Renal pelvis (tissue), 12 donors: Measurements from ENCODE around the gene TNFRSF8. TPM values are rescaled to one million over a fixed set of nuclear protein-coding genes. Genes with fewer than 3 reads are reported as not detected.
"Not testable (repeated sequence)": the region's sequence is repeated elsewhere in the genome, so short reads cannot be mapped to it uniquely, and the experiment has no call there.

Experiments
- DNase-seq: peaks from one replicate; pipeline ENCODE4 v3.0.0-alpha.2; 2013
- long read RNA-seq, 16 experiments: transcript quantifications; one replicate each; lab custom pipeline, GENCODE V29; 2026
- polyA plus RNA-seq, 3 donors: library from polyadenylated mRNA; unstranded; fragments of 120-200 nt; gene quantifications; one replicate each; pipeline ENCODE4 v1.2.1, GENCODE V29; 2013; ENCODE audit not compliant: insufficient read length in 3 of 3

Gene TNFRSF8
- polyA plus RNA-seq: under 1 TPM; 0.54 to 0.62 (median 0.58) TPM
- long read RNA-seq, donor 1: 0 reads
- long read RNA-seq, donor 2: 0 reads
- long read RNA-seq, donor 3, partial matches to known transcripts: 0 of 1 reads
- long read RNA-seq, donor 3, other reads (novel, unspliced or antisense): 0 of 1 reads
- long read RNA-seq, donor 4: 0 reads
- long read RNA-seq, donor 5: 0 reads
- long read RNA-seq, donor 6: 0 reads
- long read RNA-seq, donor 7: 0 reads
- long read RNA-seq, donor 8: 0 reads
- long read RNA-seq, donor 9: 0 reads
- long read RNA-seq, donor 10: 0 reads
- long read RNA-seq, donor 11: 0 reads
- long read RNA-seq, donor 12: 0 reads
- long read RNA-seq, donor 13: 0 reads
- long read RNA-seq, donor 14: 0 reads
- long read RNA-seq, donor 15: 0 reads
- long read RNA-seq, donor 16: 0 reads

DNA sequence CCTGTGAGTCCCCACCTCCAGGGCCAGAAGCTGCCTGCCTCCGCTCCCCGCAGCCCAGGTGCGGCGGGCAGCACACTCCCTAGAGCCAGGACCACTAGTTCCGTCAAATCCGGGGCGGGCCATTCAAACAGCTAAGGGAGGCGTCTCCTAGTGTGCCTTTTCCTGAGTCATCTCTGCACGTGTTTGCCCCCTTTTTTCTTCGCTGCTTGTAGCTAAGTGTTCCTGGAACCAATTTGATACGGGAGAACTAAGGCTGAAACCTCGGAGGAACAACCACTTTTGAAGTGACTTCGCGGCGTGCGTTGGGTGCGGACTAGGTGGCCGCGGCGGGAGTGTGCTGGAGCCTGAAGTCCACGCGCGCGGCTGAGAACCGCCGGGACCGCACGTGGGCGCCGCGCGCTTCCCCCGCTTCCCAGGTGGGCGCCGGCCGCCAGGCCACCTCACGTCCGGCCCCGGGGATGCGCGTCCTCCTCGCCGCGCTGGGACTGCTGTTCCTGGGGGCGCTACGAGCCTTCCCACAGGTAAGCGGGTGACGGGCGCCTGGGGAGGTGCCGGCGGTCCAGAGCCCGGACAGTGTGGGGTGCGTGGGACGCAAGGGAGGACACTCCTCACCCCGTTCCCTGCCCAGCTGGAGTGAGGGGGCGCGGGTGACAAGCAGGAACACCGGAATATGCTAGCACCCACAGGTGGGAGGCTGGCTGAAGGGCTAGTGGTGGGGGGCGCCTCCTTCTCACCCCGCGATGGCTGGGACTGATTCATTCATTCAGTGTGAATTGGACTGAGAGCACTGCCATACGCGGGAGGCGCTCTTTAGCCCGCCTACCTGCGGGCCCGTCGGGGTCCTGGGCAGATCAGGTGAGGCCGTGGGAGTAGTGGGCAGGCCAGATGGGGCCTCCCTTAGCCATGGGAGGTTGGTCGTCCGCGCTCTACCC, at the start of gene TNFRSF8:
Gene TNFRSF8 (plus strand): TSS at position 163 of the 932 bp plus-strand sequence. CDS start 296 bp downstream, at position 459.
- DNase-seq: no peak

DNA sequence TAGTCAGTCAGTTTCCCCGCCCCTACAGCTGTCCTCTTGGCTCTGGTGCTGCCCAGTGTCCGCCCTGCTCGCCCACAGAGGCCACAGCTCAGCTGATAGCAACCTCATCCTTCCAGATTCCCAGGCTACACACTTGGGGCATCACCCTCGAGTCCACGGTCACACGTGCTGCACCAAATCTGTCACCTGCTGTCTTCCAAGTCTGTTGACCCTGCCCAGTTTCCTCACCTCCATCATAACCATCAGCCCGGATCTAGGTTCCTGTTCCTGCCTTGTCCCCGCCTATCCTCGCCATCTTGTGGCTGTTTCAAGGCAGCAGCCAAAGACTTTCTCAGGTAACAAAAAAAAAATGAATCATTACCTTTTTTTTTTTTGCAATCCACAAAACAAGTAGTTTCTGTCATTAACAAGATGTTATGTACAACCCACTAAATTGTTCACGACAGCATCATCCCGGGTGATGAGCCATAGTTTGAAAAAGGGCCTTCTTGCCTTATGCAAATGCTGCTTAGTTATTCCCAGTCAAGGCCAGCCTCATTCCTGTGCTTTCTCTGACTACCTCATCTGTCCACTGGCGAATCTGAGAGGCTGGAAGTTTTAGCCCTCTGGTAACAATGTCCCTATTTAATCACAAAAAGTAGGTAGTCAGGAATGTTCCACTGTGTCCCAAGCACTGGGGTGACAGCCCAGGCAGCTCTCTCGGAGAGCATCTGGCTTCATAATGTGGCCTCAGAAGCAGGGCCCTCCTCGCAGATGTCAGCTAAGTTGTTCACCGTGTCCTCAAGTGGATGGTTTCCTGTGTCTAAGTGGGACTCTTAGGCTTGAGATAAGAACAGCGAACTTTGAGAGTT, 48.7 kb upstream of the TNFRSF8 start:
- no peak for DNase-seq

DNA sequence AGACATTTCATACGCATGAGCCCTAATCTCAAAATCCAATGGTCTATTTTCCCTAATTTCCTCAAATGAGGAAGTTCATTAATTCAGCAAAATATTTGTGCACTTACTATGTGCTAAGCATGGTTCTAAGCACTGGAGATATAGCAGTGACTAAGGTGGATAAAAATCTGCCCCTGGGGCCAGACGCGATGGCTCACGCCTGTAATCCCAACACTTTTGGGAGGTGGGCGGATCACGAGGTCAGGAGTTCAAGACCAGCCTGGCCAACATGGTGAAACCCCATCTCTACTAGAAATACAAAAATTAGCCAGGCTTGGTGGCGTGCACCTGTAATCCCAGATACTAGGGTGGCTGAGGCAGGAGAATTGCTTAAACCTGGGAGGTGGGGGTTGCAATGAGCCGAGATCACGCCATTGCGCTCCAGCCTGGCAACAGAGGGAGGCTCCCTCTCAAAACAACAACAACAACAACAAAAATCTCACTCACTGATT, 48.1 kb upstream of the TNFRSF8 start:
- no peak for DNase-seq

DNA sequence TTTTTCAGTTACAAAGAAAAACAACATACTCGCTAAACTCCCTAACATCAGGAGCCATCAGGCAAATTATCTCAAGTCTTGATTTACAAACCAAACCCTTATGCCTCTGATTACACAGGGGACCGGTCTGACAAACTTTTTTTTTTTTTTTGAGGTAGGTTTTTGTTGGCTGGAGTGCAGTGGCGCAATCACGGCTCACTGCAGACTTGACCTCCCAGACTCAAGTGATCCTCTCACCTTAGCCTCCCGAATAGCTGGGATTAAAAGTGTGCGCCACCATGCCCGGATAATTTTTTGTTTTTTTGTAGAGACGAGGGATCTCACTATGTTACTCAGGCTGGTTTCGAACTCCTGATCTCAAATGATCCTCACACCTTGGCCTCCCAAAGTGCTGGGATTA, 47.6 kb upstream of the TNFRSF8 start:
- no peak for DNase-seq

DNA sequence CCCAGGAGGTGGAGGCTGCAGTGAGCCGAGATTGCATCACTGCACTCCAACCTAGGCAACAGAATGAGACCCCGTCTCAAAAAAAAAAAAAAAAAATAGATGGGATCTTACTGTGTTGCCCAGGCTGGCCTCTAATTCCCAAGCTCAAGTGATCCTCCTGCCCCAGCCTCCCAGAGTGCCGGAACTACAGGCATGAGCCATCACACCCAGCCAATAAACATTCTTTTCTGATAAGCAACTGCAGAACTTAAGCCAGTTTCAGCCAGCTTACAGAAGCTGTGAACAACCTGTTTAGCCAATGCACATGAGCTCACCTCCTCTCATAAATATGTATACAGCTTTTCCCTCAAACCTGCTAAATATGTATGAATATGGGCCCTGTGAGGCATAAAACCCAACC, 46.9 kb upstream of the TNFRSF8 start:
- no peak for DNase-seq

DNA sequence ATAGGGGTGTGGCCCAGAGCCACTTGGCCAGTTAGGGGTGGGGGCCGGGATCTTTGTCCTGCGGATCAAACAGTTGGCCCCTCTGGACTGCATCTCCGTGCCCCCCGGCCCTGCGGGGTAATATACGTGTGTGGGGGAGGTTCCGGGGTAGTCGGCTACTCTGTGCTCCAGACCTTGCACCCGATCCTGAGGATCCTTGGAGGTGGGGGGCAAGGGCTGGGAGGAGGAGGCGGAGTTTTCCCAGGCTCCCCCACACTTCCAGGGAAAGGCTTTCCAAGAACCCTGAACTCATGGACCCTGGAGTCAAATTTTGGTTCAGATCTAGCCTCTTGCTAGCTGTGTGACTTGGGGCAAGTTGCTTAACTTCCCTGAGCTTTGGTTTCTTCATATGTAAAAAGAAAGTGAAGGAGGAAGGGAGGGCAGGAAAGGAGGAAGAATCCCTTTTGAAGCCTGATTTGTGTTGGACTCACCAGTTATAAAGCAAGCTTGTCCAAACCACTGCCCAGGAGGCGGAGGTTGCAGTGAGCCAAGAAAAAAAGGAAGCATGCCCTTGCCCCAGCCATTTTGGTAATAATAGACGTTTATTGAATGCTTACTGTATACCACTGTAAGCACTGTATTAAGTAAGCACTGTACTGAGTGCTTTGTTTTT, 43.1 kb upstream of the TNFRSF8 start:
- no peak for DNase-seq

DNA sequence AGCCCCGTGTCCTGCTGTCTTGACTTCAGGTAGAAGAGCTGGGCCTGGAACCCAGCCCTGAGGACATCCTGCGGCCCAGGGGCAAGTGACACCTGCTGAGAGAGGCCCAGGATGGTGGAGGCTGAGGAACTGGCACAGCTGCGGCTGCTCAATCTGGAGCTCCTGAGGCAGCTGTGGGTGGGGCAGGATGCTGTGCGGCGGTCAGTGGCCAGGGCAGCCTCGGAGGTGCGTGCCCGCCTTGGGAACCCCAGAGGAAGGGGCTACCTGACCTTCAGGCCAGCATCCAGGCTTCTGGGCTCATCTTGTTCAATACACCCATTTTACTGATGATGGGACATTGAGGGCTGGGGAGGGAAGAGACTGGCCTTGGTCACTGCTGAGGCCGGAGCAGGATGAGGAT, 41.5 kb upstream of the TNFRSF8 start:
- DNase-seq: no peak

DNA sequence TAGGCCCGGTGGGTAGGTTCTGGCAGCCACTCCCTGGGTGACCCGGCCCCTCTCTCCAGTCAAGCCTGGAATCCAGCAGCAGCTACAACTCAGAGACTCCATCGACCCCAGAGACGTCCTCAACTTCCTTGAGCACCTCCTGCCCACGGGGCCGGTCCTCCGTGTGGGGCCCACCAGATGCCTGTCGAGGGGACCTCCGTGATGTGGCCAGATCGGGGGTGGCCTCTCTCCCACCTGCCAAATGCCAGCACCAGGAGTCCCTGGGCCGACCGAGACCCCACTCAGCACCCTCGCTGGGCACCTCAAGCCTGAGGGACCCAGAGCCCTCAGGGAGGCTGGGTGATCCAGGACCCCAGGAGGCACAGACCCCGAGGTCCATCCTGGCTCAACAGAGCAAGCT, 41.1 kb upstream of the TNFRSF8 start:
- no peak for DNase-seq

DNA sequence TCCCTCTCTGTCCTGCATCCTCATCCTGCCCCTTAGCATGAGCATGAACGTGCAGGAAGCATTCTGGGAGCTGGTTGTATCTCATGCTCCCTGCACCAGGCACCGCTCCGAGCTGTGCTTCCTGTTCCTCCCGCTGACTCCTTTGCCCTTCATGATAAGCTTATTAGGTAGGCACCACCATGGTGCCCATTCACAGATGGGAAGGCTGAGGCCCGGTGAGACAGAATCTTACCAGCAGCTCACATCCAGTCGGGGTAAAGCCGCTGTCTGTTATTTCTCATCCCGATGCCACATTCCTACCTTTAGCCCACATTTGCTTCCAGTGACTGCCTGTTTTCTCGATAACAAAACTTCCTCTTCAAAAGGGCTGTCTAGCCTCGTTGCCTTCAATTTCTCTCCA, 36.5 kb upstream of the TNFRSF8 start:
- DNase-seq: no peak

DNA sequence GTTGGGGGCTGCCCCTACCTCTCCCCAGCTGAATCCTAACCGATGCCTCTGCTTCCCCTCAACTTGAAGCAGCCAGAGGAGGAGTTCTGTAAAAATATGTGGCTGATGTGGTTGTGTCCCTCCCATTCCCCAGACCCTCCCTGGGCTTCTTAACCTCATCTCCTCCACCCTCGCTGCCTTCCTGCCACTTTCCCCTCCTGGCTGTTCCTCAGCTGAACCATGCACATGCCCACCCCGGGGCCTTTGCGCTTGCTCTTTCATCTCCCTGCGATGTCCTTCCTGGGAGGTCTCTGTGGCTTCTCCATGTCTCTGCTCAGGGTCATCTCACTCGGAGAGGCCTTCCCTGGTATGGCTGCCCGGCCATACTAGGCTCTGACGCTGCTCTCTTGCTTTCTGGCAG, 34.9 kb upstream of the TNFRSF8 start:
- DNase-seq: no peak

DNA sequence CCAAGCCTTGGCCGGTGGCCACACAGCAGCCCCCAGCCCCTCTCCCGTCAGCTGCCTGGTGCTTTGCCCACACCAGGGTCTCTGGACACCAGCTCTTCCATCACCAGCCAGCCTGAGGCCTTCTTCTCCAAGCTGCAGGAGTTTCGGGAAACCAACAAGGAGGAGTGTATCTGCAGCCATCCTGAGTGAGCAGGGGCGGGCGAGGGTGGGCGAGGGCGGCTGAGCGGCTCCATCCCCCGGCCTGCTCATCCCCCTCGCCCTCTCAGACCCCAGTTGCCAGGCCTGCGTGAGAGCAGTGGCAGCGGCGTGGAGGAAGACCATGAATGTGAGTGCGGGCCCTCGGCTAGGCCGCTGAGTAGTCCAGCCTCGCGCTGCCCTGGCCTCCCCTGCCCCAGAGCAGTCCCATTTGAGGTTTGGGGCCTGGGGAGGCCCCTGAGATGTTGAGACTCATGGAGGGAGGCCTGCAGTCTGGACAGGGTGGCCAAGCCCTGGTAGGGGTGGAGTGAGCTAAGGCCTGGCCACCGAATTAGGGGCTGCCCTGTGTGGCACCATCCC, 34.1 kb upstream of the TNFRSF8 start:
- DNase-seq: no peak

DNA sequence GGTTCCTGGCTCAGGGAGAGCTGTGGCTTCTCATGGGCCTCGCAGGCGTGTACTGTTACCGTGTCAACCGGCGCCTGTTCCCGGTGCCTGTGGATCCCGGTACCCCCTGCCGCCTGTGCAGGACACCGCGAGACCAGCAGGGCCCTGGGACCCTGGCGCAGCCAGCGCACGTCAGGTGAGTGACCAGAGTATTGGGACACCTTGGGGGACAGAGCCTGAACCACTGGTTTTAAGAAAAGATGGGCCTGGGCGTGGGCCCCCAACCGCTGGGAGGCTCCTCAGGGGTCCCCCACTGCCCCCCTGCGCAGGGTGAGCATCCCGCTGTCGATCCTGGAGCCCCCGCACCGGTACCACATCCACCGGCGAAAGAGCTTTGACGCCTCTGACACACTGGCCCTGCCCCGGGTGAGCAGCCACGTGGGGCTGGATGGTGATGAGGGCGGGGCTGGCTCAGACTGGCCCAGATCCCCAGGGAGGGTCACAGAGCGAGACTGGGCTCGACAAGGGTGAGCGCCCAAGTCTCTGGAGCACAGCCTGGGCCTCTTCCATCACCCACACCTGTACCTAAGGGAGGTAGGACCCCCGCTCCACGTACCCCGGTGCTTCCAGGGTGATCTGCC, 33.3 kb upstream of the TNFRSF8 start:
- DNase-seq: no peak

DNA sequence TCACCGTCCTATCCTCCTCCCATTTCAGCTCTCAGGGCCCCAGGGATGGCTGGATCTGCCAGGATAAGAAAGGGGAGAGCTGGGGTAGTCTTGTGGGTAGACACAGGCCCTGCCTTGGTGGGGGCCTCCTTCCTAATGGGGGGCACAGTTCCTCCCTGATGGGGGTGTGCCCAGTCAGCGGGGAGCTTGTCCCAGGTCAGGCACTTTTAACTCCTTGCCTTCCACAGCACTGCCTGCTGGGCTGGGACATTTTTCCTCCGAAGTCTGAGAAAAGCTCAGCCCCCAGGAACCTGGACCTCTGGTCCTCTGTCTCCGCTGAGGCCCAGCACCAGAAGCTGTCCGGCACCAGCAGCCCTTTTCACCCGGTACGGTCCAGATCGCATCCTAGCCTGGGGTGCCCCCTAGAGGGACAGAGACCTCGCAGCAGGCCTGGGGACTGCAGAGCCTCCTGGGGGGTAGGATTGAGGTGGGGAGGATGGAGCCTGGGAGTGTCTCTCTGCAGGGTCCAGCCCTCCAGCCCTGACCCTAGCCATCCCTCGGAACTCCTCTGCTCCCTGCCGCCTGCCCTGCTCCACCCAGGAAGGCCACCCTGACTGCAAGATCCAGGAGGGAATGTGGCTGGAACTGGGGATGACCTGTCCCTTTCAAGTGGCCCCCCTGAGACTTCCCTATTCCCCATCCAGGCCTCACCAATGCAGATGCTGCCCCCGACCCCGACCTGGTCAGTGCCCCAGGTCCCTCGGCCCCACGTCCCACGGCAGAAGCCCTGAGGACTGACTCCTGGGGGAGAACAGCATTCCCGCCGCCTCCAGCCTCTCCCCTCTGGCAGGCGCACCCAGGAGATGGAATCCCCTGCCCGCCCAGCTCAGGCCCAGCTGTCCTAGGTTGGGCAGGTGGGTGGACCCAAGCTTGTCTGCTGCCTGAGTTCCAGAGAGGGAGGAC, 31.8 kb upstream of the TNFRSF8 start:
- no peak for DNase-seq

DNA sequence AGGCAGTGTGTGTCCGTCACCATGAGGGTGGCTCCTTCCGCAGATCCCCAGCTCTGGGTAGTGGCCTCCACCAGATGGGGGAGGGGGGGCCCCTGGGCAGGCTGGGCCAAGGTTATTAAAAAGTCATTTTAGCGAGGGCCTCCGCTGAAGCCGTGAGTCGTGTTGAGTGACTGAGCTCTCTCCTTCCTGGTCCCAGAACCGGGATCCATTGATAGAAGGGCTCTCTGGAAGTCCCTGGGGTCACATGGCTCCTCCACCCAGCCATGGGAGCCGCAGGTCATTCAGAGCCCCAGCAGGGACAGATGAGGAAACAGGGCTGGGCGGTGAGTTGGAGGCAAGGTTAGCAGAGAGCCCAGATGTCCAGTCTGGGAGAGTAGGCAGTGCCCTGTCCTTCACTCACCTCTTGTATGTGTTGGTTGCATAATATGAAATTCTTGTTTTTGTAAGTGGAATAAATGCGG, 30.9 kb upstream of the TNFRSF8 start:
- DNase-seq: no peak

DNA sequence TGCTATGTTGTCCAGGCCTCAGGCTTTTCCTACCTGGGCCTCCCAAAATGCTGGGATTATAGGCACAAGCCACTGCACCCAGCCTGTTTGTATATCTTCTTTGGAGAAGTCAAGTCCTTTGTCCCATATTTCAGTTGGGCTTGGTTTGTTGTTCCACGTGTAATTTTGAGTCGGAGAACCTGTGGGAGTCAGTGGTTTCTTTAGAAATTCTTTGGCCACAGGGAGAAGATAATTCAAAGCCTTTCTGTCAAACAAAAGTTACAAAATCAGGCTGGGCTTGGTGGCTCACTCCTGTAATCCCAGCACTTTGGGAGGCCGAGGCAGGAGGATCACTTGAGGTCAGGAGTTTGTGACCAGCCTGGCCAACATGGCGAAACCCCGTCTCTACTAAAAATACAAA, 29.7 kb upstream of the TNFRSF8 start:
- DNase-seq: not testable (repeated sequence)

DNA sequence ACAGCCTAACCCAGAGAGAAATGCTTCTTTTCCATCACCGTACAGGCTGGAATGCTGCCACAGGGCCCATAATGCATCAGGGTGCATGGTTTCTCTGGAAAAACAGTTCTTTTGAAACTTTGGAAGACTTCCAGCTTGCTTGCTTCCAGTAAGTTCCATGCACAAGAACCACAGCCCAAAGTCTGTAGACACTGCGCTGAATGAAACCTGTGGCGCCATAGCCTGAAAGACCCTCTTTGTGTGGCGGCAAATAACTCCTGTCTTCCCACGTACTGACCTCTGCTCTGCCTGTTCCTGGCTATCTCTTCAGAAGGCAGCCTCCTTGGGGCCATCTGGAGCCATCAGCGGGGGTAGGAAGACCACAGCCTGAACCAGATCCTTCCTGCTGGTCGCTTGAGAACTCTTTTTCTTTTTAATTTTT, 28.7 kb upstream of the TNFRSF8 start:
- no peak for DNase-seq

DNA sequence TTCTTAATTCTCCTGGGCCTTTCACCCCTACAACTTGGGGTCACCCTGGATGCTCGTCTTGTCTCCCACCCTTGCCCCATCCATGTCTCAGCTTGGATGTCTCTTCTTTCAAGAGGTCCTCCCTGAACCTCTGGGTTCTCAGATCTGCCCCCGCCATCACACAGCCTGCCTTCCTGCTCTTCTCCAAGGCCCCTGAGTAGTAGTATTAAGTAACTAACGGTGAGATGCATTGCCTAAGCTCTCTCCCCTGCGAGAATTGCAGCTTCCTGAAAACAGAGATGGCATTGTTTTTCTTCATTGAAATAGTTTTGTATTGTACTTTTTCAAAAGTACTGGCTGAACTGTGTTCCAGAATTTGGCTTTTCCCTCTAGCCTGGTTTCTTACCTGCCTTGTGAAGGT, 27.8 kb upstream of the TNFRSF8 start:
- no peak for DNase-seq

DNA sequence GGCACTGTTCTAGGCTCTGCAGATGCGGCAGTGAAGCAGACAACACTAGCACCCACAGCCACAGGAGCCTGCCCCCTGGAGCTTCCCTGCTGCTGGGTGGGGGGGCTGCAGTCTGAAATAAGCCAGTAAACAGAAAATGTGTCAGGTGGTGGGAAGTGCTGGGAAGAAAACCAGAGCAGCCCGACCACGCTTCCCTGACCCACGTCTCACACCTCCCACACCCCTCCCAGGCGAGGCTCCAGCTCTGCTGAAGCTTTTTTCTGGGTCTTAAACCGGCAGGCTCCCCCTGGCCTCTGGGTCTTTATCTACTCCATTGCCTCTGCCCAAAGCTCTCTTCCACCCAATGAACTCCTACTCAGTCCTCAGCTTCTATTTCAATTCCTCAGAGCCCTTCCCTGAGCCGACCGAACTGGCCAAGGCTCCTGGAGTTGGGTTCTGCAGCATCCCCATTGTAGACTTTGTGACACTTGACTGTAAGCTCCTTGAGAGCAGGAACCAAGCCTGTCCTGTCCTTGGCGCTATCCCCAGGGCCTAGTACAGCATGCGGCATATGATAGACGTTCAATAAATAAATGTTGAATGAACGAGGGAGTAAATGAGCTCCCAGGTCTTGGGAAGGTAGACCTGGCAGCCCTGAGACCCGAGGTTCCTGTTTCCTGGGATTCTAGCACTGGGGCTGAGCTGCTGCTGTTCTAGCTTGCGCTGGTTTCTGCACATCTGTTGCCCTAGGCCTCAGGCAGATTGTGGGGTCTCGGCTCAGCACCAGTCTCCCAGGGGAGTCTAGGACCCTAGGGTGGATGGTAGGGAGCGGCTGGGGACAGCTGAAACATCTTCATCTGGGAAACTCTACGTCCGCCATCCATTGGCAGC, 25.4 kb upstream of the TNFRSF8 start:
- no peak for DNase-seq
